ENCODE results near the gene C20orf96.
A peak's percentile ranks its signal among the peaks of the same experiment; 100 is the strongest.
"Not testable (repeated sequence)": the region's sequence is repeated elsewhere in the genome, so short reads cannot be mapped to it uniquely, and the experiment has no call there.

C20orf96 gene

GRCh38 chr20:226958-227357 is 63.6 kb downstream of the C20orf96 start, which contains the start of gene DEFB129:
Gene DEFB129, plus strand, starts transcription at chr20:227258. Its CDS starts 31 bp downstream, at chr20:227289.
- no peak for TF ChIP-seq CTCF (conservative IDR thresholded peaks at IDR 0.05)
- H3K27ac ChIP-seq = peak within 1 kb of the TSS; percentile 40

GRCh38 chr20:225879-226278 is 64.7 kb downstream of the C20orf96 start:
- not testable (repeated sequence) for H3K27ac ChIP-seq

GRCh38 chr20:221258-221830 is 69.2 kb downstream of the C20orf96 start:
- no peak for TF ChIP-seq CTCF (conservative IDR thresholded peaks at IDR 0.05)
- no peak overlapping the region for H3K27ac ChIP-seq

Measured in VCaP (cell line).